GM19193 (cell line): ENCODE measurements around the gene HINT2.

Source experiments
- POLR2A ChIP-seq: IDR thresholded peaks from 4 replicates; pipeline ENCODE4 v1.6.1; 2011; ENCODE audit not compliant: insufficient read depth, insufficient read length; ENCODE audit errors: extremely low read depth

Gene HINT2

DNA sequence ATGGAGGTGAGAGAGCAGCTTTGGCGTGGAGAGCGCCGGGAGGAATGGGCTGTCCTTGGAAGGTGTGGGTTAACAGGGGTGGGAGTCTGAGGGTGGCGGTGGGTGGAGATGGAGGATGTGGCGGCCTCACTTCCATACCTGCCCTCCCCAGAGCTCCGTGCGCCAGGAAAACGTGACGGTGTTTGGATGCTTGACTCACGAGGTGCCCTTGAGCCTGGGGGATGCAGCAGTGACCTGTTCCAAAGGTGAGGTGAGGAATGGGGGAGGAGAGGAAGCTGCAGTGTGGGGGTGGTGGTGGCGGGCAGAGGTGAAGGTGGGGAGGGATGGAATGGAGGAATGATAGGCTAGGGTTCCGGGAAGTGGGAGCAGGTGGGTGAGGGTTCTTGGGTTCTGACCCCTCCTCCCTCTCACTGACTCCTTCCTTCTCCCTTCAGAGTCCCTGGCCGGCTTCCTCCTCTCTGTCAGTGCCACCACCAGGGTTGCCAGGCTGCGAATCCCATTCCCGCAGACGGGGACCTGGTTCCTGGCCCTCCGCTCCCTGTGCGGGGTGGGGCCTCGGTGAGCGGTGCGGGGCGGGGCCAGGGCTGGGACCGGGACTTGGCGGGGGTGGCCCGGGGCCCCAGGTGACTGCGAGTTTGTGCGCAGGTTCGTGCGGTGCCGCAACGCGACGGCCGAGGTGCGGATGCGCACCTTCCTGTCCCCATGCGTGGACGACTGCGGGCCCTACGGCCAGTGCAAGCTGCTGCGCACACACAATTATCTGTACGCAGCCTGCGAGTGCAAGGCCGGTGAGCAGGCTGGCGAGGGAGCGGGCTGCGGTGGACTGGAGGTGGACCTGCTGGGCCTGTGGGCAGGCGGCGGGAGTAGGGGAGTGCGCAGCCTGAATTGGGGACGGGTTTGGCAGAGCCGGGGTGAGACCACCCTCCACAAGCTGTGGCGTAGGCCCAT lies 31.3 kb upstream of the HINT2 start:
- TF ChIP-seq POLR2A, result no peak

DNA sequence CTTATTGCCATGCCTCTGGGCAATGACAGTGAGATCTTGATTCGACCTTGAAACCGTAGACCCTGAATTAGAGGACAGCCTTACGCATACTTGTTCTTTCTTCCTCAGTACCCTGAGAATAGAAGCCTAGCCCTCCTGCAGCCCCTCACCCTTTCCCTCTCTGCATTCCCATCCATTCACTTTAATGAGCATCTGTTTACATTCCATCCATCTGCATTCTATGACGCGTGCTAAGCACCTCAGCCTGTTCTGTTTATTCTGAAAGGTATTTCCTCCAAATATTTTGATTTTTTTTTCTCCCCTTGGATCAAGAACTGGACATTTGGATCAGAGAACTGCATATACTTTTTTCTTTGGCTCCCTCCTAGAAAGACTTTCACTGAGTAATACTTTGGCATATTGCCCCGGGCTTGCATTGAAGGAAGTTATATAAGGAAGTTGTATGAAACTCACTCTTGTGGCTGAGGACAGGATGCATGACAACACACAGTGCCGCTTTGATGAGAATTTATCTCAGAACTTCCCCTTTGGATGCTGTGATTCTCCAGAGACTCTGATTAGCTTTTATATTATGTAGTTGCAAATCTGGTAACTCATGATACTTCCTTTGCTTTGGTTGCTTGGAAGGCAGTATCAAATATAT lies 29.9 kb upstream of the HINT2 start:
- no peak for TF ChIP-seq POLR2A

DNA sequence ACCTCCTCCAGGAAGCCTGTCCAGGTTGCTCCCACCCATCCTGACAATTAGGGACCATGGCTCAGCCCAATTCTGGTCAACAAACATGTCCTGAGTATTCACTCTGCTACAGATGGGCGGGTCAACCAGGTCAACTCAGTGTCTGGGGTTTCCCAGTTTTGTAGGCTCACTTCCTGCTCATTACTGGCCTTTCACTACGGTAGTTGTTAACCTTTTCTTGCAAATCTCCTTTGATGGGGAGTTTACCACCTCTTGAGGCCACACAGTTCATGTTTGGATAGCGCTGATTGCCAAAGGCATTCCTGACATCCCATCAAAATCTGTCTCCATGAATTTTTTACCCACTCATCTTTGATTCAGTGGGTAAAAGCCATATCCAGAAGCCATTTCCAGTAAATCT lies 28.0 kb upstream of the HINT2 start:
- TF ChIP-seq POLR2A, result no peak

DNA sequence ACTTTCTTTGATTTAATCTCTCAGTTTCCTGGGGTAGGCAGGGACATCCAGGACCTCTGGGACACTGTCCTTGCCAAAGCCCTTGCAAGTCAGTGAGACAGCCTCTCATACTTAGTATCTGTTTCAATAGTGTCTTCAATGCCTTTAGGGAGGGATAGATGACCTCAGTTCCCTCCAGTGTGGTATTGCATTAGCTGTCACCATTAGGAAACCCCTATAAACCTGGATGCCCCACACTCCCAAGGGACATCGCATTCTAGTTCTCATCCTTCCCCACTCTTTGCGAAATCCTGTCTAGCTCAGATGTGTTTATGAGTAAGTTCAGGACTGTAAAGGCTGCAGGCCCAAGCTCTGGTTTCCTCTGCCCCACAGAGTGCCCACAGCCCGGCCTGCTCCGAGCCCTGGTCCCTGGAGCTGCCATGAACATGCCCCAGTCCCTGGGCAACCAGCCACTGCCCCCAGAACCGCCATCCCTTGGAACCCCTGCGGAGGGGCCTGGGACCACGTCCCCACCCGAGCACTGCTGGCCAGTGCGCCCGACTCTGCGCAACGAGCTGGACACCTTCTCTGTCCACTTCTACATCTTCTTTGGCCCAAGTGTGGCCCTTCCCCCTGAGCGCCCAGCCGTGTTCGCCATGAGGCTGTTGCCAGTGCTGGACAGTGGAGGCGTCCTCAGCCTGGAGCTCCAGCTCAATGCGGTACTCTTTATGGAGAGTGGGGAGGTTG lies 27.3 kb upstream of the HINT2 start:
- no peak for TF ChIP-seq POLR2A

DNA sequence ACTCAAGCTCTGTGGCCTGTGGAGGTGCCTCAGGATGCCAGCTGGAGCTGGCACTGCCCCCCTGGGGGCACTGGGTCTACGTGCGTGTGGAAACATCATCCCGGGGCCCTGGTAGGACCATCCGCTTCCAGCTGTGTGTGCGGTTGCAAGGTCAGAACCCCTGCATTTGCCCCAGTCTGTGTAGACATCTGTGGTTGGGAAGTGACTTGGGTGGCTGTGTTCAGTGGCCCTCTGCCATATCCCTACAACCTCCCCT lies 26.7 kb upstream of the HINT2 start:
- TF ChIP-seq POLR2A, result no peak

DNA sequence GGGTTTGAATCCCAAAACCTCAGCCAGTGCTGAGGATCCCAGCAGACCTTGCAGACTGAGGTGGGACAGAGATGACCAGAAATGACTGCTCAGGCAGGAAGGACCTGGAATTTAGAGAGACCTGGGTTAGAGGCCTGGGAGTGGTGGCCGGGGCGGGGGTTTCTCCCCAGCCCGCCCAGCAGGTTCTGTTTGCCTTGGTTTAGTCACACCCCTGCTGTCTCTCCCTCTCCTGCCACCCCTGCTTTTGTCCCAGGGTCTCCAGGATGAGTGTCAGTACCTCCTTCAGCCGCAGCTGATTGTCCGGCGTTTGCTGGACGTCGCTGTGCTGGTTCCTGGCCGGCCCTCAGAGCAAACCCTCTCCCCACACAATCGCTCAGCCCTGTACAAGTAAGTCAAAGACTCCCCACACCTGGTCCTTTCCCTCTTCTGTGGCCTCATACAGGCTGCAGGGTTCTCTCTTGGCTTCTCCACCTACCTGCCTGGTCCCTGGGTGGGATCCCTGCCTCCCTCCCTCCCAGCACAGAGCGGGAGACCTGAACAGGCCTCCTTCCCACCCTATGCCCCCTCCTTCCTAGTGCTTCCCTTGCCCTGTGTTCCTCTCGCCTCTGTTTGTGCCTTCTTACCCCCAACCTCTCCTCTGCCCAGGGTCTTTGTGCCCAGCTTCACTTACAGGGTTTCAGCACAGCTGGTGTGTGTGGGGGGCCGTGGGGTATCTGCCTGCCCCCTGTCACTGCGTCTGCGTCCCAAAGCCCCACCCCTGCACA lies 26.2 kb upstream of the HINT2 start:
- TF ChIP-seq POLR2A, result no peak

DNA sequence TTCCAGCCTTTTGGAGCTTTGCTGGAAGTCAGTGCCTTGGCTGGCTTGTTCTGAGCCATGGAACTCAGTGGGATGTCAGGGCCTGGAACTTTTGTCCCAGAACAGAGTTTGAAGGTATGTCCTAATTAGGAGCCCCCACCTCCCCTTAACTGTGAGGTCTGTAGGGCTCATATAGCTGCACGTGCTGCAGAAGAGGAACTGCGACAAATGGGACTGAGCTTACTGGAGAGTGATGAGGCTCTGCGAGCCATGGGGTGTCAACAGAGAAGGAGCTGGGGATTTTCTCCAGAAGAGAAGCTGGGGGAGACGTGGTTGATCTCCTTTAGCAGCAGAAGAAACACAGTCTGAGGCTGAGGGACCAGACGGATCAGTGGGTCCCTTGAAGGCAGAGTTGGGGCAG lies 25.1 kb upstream of the HINT2 start:
- TF ChIP-seq POLR2A, result no peak

DNA sequence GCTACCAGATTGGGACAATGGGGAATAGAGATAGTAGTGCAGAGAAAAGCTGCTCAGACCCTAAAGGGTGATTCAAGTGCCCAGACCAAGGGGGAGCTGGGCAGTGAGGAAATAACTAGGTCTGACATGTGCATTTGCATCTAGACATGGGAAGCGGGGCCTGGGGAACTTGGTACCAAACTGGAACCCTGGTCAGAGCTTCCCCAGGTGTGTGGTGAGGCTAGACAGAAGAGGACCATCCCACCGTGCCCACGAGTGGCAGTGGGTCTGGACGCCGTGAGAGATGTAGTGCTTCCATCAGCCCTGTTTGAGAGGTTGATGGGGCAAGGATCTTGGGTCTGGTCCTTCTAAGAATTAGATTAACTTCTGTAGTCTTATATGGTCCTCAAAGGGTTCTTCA lies 21.8 kb upstream of the HINT2 start:
- TF ChIP-seq POLR2A, result no peak

DNA sequence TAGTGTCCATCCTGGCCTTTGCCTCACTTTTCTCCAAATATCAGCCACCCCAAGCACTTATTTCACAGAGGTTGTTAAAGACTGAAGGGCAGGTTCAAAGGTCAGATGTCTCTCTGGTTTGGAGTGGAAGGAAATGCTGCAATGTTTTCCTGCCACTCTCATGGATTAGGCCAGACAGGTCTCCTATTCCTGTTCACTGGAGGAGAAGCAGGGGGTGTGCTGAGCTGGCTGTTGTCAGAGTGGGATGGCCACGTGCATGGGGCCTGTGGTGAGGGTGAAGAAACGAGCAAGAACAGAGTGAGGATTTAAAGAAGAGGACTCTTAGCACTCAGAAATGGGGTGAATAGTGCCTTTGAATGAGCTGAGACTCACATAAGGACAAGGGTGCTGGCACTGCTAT lies 20.9 kb upstream of the HINT2 start:
- no peak for TF ChIP-seq POLR2A

DNA sequence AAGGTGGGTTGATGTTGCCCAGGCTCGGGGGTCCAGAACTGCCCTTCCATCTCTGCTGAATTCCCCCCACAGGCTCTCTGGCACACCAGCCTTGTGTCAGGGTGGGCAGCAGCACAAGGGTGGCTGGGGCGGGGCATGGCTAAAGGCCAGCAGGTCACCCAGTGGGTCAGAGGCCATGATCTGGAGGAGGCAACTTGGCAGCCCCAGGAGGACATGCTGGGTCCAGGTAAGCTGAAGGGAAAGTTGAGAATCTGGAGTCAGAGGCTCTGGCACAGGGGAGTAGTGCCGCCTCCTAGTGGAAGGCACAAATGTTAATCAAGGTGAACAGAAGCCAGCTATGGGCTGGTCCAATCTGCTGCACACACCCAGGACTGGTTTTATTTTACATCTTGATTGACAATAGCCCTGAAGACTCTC lies 20.4 kb upstream of the HINT2 start:
- TF ChIP-seq POLR2A, result no peak

DNA sequence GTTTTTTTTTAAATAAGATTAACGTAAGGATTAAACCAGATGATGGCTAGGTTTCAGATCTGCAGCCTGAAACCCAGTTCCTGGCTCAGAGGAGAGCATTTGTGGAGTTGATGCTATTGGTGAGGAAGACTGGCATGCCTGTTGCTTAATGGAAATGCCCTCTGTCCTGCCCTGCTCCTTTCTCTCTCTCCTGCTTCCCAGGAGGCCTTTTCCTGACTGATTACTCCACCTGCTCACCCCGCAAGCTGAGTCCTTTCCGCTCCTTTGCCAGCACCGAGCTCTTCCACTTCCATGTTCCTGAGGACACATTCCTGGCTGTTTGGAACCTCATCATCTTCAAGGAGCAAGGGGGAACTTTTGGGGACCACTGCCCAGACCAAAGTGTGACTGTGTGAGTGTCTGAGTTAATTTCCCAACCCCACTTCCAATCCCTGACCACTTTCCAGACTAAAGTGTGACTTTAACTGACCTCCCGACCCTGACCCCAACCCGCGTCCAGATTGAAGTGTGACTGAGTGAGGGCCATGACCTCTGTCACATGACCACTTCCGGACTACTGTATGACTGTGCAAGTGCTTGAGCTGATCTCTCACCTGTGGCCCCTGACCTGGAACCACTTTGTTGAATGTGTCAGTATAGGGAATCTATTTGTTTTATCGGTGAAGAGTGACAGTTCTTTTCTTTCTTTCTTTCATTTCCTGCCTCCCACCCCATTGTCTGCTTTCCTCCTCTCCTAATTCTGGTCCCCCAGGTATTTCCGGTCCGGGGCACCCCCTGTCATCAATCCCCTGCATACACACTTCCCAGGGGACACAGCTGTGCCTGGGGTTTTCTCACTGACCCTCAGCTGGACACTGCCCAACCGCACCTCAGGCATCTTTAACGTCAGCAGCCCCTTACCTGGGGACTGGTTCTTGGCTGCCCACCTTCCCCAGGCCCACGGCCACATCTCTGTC lies 19.7 kb upstream of the HINT2 start:
- TF ChIP-seq POLR2A, result no peak

DNA sequence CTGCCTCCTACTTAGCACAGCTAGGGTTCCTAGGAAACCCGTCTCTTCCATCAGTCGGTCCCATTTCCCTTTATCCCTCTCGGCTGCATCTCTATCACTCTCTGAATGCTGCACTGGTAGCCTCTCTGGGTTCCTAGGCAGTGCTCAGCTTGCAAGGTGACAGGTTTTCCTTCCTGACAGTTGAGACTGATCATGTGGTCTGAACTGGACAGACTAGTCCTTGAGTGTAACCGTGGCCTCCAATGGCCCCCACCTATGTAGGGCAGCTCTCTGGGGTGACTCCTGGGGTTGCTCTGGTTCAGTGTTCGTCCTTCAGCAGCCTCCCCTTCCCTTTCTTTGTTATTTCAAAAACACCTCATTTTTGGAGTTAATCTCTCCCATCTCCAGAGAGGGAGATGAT lies 18.0 kb upstream of the HINT2 start:
- no peak for TF ChIP-seq POLR2A

DNA sequence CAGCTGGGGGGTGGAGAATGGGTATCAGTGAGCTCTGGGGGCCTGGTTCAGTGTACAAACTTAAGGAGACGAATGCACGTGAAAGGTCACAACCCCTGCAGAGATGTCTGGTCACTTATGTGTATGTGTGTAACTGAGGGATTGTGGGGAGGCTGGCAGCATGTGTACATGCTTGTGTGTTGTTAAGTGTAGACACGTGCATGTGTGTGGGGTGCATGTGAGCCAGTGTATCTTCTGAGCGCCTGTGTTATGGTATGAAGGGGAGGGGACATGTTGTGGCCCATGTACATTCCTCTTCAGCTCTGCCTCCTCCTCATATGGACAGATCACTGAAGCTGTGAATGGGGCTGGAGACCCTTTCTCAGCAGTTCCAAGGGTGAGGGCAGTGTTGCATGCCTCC lies 16.2 kb upstream of the HINT2 start:
- no peak for TF ChIP-seq POLR2A

DNA sequence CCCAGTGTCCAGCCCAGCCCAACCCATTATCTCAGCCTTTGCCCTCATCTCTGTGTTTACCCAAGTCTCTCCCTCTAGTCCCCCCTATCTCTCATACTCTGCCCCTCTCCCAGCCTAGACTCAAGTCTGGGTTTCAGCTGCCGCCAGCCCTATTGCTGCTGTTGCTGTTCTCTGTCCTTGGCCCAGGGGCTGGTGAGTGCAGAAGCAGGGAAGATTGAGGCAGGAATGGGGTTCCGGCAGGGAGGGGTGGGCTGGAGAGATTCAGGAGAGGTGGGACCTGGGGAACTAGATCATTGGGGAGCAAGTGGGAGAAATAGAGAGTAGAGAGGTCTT lies 14.9 kb upstream of the HINT2 start:
- no peak for TF ChIP-seq POLR2A
